Keratinocyte (primary cell): Measurements from ENCODE around the gene PTPRT.

Experiments used
- CTCF ChIP-seq, 3 experiments: IDR thresholded peaks in 1 of 3; conservative IDR thresholded peaks in 1 of 3; optimal IDR thresholded peaks in 1 of 3; 2 replicates in 2 of 3; 3 replicates in 1 of 3; pipeline versions ENCODE3 to v1.5.1; 2011; ENCODE audit warnings: low read length in 3 of 3, mild to moderate bottlenecking in 3 of 3, moderate library complexity in 2 of 3, control low read depth in 1 of 3, inconsistent platforms in 1 of 3; ENCODE audit not compliant: insufficient read depth in 2 of 3; ENCODE audit errors: extremely low read depth in 1 of 3
- EZH2 ChIP-seq: IDR thresholded peaks from one replicate; pipeline ENCODE4 v1.6.1; 2012; ENCODE audit warnings: inconsistent platforms, mild to moderate bottlenecking, low read length, moderate library complexity

- TF ChIP-seq EZH2: no peak
- no peak for TF ChIP-seq CTCF (optimal IDR thresholded peaks at IDR 0.05 in 1 of 3, IDR thresholded peaks at IDR 0.05 in 1 of 3, conservative IDR thresholded peaks at IDR 0.05 in 1 of 3; ENCODE audit: extremely low read depth in 1 of 3, insufficient read depth in 2 of 3, low read length in 3 of 3)
These were observed 94.7 kb downstream of the PTPRT start for GRCh38 chr20:43095034-43095433.
